ENCODE measurements around the gene GATA3.

Gene GATA3

DNA sequence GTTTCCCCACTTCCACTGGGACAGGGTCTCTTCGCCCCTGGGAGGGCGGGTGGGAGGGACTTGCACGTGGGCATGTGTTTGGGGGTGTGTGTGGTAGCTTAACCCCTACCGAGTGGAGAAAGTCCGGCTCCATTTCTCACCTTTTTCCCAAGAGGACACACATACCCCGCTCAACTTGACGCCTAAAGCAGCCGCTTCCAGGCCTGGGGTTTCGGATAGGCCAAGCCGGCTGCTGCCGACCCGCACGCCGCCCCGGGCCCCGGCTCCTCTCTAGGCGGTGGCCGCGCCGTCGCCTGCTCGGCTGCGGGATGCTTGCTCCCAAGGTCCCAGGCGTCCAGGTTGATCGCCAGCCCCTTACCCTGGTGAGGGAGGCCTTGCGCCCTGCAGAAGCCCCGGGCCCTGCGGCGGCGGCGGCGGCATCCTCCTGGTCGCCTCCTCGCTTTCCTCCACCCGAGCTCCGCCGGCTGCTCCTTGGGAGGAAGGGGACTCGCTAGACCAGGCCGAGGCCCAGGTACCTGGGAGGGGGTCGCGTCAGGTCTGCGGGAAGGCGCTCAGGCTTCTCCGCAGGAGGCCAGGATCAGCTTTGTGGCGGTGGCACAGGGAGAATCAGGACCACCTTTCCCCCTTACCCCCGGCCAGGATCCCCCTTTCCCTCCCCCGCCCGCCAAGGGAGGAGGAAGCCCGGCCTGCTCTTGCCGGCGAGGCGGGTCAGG lies 3.2 kb upstream of the GATA3 start:
- DNase-seq (ENCODE audit: low spot score): peak; percentile 55

DNA sequence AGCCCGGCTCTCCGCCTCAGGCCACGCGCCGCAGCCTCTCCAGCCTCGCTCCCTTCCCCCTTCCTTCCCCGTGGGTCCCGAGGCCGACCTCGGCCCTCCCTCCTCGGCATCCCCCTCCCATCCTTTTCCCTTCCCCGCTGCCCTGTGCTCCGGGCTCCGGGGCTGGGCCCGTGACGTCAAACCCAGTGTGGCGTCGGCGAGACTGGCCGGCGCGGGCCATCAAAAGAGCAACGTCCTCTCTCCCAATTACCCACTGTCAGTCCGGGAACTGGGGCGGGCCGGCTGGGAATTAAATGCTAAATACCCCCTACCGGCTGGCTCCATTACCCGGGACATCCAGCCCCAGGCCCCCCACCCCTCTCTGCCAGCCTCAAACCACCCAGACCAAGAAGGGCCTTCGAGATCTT lies 2.6 kb upstream of the GATA3 start:
- no peak for DNase-seq (ENCODE audit: low spot score)

DNA sequence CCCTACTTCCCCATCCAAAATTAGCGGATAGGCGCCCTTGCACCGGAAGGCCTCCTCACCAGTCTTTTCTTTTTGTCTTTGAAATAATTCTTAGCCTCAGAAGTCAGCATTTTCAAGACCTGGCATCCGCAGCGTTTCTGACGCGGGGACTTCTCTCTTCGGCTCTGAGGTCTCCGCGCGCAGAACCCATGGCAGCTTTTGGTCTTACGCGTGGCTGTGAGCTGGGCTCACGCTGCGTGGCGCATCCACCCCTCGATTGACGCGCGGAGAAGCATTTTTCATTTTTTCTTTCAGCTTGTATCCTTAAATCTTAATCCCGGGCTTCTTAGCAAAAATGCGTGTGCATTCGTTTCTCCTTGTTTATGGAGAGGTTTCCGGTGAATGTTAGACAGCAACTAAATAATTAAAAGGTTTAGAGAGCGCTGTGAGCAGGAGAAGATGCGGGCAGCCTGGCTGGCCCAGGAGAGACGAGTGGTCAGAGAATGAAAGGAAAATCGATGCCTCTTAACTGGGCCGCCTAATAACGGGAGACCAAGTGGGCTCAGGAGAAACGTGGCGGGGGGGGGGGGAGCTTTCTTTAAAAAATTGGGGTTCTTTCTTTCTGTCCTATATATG lies 2.0 kb upstream of the GATA3 start:
- DNase-seq (ENCODE audit: low spot score): no peak

DNA sequence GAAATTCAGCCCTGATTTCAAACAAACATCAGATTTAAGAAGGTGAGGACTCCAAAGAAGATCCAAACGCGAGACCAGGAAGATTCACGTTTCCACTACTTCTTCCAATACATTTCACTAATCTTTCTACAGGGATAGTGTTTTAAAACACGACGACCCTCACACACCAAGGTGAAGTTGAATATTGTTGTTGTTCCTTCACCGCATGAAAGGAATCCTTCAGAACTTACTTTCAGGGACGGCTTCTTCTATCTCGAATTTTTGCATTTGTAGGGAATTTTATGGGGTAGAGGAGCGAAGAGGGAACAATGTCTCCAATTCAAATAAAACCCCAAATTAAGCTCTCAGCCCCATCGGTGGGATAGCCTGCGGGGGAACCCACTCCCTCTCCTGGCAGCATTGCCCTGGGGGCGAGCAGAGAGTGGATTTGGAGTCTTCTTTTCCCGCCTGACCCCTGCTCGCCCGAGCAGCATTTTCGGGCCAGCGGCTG lies 1.5 kb upstream of the GATA3 start:
- DNase-seq (ENCODE audit: low spot score): no peak

- peak; percentile 99 for DNase-seq (ENCODE audit: low spot score)
Measured at GRCh38 chr10:8053446-8054243, 843 bp upstream of the GATA3 start.

- DNase-seq (ENCODE audit: low spot score): no peak
Measured at GRCh38 chr10:8054244-8054493, 319 bp upstream of the GATA3 start.

DNA sequence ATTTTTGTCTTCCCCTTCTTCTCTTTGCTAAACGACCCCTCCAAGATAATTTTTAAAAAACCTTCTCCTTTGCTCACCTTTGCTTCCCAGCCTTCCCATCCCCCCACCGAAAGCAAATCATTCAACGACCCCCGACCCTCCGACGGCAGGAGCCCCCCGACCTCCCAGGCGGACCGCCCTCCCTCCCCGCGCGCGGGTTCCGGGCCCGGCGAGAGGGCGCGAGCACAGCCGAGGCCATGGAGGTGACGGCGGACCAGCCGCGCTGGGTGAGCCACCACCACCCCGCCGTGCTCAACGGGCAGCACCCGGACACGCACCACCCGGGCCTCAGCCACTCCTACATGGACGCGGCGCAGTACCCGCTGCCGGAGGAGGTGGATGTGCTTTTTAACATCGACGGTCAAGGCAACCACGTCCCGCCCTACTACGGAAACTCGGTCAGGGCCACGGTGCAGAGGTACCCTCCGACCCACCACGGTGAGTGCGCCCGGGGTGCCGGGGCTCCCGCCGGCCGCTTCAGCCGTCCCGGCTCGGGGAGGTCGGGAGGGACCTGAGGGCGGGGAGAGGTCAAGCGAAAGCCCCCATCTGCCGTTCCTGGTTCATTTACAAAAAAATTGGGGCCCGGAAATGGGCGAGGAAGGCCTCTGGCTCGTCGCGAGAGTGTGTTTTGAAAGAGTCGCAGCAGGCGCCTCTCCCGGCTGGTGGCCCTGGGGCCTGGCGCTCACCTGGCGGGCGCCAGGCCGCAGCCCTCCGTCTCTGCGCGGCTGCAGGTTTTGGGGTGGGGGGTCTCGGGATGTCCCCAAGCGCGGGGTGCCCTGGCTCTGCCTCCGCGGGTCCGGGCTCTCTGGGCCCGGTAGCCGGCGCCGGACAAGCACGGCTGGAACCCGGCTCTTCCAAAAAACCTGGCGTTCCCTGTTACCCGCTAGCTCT lies 1.2 kb downstream of the GATA3 start:
- DNase-seq (ENCODE audit: low spot score): no peak

GRCh38 chr10:8056378-8056777 lies 1.9 kb downstream of the GATA3 start:
- DNase-seq (ENCODE audit: low spot score): no peak

DNA sequence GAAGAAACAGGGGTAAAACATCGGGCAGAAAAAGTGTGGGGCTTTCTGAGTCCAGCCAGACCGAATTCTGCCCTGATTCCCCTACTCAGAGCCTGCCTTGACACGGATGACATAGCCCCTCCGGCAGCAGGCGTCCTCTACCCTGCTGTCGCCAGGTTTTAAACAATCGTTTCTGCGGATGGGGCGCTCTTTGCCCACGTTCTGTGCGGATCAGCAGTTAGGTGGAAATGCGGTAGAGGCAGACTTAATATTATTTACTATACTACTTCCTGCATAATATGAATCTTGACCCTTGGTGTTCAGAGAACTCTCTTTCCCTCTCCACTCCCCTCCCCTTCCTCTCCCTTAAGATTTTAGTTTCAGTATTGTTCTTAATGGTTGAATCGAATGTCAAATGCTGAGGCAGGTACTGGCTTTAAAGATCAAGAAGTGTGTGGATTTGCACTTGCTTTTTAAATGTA lies 2.4 kb downstream of the GATA3 start:
- DNase-seq (ENCODE audit: low spot score): no peak

GRCh38 chr10:8057636-8058273 lies 3.3 kb downstream of the GATA3 start:
- DNase-seq (ENCODE audit: low spot score): no peak

- DNase-seq (ENCODE audit: low spot score): no peak
Measured at GRCh38 chr10:8058274-8059111, 4.0 kb downstream of the GATA3 start.

- DNase-seq (ENCODE audit: low spot score): no peak
Measured at GRCh38 chr10:8059191-8059936, 4.9 kb downstream of the GATA3 start.

- no peak for DNase-seq (ENCODE audit: low spot score)
Measured at GRCh38 chr10:8060010-8060703, 5.7 kb downstream of the GATA3 start.

- no peak for DNase-seq (ENCODE audit: low spot score)
Measured at GRCh38 chr10:8060704-8061121, 6.2 kb downstream of the GATA3 start.

DNA sequence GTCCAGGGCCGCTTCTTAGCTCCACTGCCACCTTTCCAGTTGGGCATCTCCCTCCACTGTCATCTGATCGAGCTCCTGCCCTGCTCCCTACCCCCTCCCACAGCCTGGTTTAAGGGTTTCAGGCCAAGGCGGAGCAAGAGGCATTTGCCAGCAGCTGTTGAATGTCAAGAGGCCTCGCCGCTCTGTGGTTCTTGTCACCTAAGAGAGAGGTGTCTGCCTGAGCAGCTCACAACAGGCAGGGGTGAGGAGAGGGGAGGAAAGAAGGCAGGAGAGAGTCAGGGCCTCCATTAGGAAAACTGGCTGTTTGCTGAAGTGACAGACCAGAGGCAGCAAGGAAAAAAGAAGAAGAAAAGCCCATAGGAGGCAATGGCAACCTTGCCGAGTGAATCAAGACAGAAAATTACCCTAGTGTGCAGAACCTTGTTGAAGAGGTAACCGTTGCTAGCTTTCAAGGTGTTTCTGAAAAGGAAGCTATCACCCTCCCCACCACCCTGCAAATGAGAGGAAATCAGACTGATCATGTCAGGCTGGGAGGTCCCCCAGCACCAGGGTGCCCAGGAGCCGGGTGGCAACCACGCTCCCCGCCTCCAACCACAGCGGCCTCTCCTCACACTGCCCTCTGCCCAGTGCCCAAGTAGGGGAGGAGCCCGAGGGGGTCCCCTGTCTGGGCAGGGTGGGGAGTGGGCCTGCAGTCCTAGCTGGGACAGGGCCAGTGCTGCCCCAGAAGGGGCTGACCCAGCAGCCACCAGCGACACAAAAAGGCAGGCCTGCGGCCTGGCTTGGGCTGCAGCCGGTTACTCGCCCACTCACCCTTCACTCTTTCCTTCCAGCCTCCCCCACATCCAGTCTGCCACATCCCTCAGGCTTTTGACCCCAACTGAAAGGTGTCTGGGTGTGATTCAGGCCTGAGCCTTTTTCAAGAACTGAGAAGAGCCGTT lies 7.1 kb downstream of the GATA3 start:
- no peak for DNase-seq (ENCODE audit: low spot score)

GRCh38 chr10:8063128-8063908 lies 8.8 kb downstream of the GATA3 start:
- no peak for DNase-seq (ENCODE audit: low spot score)

DNA sequence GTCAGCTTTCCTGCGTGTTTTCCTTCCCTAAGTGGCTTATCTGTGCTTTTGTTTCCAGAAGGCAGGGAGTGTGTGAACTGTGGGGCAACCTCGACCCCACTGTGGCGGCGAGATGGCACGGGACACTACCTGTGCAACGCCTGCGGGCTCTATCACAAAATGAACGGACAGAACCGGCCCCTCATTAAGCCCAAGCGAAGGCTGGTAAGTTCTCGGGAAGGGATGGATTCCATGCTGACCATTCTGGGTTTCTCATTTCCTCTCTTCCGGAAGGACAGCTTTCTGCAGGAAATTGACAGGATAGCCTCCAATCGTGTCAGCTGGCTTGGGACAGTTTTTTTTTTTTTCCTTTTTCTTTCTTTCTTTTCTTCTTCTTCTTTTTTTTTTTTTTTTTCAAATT lies 9.4 kb downstream of the GATA3 start:
- no peak for DNase-seq (ENCODE audit: low spot score)
